ENCODE measurements around the gene AP4M1. TPM values are rescaled to one million over a fixed set of nuclear protein-coding genes. Genes with fewer than 3 reads are reported as not detected.

AP4M1 gene
- total and polyA plus RNA-seq, 9 of the 15 experiments (the other 6 are each of a cell fraction or from before 2014, with no cell fraction given), result 1.3 to 30.9 (median 14.1) TPM

DNA sequence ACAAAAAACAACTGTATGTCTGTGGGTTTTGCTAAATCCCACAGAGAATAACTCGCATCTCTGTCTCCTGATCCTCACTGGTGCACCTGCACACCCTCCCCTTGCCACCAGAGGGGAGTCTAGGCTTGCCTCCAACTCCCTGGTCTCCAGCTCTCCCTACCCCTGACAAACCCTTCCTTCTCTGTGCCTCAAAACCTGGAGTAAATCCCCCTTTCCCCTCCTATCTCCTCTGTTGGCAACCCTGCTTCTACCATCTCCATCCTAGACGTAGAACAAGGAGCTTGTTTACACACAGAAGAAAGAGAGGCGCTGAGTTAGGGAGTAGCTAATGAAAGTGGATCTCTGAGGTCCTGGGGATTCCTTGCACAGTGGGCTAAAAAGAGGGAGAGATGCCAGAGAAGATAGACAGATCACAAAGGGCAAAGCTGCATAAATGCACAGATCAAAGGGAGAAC, 31.3 kb downstream of the AP4M1 start (continued):
- TF ChIP-seq, protein P1, sequence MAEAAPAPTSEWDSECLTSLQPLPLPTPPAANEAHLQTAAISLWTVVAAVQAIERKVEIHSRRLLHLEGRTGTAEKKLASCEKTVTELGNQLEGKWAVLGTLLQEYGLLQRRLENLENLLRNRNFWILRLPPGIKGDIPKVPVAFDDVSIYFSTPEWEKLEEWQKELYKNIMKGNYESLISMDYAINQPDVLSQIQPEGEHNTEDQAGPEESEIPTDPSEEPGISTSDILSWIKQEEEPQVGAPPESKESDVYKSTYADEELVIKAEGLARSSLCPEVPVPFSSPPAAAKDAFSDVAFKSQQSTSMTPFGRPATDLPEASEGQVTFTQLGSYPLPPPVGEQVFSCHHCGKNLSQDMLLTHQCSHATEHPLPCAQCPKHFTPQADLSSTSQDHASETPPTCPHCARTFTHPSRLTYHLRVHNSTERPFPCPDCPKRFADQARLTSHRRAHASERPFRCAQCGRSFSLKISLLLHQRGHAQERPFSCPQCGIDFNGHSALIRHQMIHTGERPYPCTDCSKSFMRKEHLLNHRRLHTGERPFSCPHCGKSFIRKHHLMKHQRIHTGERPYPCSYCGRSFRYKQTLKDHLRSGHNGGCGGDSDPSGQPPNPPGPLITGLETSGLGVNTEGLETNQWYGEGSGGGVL (CRISPR knock-in tag; IDR thresholded peaks at IDR 0.05), result no peak

DNA sequence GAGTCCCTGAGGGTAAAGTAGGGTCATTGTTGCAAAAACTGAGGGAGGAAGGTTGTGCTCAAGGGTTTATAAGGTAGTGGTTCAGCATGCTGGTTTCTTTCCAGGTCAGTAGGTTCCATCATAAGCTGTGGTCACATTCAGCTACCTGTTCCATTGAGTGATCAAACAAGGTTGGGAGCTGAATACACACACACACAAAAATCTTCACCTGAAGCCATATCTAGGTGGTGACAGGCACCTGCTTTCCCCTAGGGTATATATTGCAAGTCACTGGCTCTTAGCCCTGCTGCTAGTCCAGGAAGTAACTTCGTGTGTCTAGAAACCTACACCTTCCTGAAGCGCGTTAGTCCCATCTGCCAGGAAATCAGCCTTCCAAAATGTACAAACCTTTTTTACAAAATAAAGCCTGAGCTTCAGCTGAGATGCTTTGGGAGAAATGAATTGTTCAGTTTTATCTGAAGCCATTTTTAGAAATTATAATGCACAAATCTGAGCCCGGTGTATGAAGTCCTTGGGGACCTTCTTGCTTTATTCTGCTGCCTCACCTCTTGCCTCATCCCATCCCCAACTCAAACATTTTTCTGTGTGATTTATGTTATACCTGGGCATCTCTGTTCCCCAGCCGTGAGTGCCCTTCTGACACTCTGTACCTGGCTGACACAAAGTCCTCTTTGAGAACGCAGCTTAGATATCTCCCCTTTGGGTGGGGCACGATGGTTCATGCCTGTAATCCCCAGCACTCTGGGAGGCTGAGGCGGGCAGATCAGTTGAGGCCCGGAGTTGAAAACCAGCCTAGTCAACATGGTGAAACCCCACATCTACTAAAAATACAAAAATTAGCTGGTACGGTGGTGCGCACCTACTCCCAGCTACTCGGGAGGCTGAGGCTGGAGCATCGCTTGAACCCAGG, 36.7 kb downstream of the AP4M1 start:
- BruUV-seq (replicated peaks), result no TSS peak
- Histone ChIP-seq H3K36me3 (ENCODE audit: control insufficient read depth, insufficient read depth, low read length) (no peaks in the 10 kb centered on the region), H2AFZ (ENCODE audit: low read depth, low read length) (no peak overlapping the region), H3K9me1 (ENCODE audit: control insufficient read depth, insufficient read depth, low read length) (no peaks in the 10 kb centered on the region), H3K27ac (ENCODE audit: extremely low read depth, low read depth, low read length) (no peak overlapping the region), H3K79me2 (ENCODE audit: control insufficient read depth, insufficient read depth, low read length) (no peaks in the 10 kb centered on the region), H3K4me2 (ENCODE audit: insufficient read depth, low read length) (no peak overlapping the region), H3K9me3 (replicated peaks; ENCODE audit: control insufficient read depth, insufficient read depth, low read depth, low read length) (no peaks in the 10 kb centered on the region), H3K4me1 (replicated peaks in 1 of 2; ENCODE audit: control insufficient read depth in 2 of 2, insufficient read depth in 2 of 2, low read length in 2 of 2) (no peaks in the 10 kb centered on the region), H3K4me3 (no peak overlapping the region), H3K27me3 (ENCODE audit: control insufficient read depth in 2 of 2, insufficient read depth in 2 of 2, low read length in 2 of 2) (peaks cover 11 to 18% of the 10 kb centered on the region in 2 experiments; a peak in 4 of 5 replicates), H3K9ac (ENCODE audit: insufficient read depth in 1 of 2, low read depth in 2 of 2, low read length in 2 of 2) (no peak overlapping the region), H4K20me1 (replicated peaks; ENCODE audit: control insufficient read depth, insufficient read depth, low read length) (no peaks in the 10 kb centered on the region)
- ChIA-PET POLR2A (interaction anchor here (1.4 to 1.7 kb wide), 2 partner anchors 10 to 11 kb away, joined by 4 to 5 read pairs; partner anchors contain the start of gene MBLAC1), CTCF (ENCODE audit: low intra/inter-chr PET ratio) (interaction anchor here (0.6 kb wide), 1 partner anchor 74 kb away, joined by 3 read pairs; no protein-coding TSS in a partner anchor)
- FAIRE-seq (no peak), DNase-seq (ENCODE audit: extremely low read depth in 1 of 4, low spot score in 3 of 4) (peak in 1 of 4 experiments; percentile 8), ATAC-seq (peak; percentile 57)
- WGBS (ENCODE audit: insufficient coverage, low coverage, missing lambda C conversion rate), result 37% methylated on average over 13 of the region's 13 CpGs
- in situ Hi-C loops (cut with MboI) (no loop called here), intact Hi-C loops (cut with micrococcal nuclease) (no loop called here)
- no peak for TF ChIP-seq ZNF12 (CRISPR knock-in tag; IDR thresholded peaks at IDR 0.05)
- TF ChIP-seq NCOA6 (IDR thresholded peaks at IDR 0.05), result no peak
- TF ChIP-seq POLR3A (IDR thresholded peaks at IDR 0.05; ENCODE audit: borderline replicate concordance, extremely low read depth, insufficient read depth, insufficient read length), result no peak
- no peak for TF ChIP-seq ZNF766 (CRISPR knock-in tag; conservative IDR thresholded peaks at IDR 0.05)
- TF ChIP-seq C11orf30 (IDR thresholded peaks at IDR 0.05; ENCODE audit: low read depth), result 0 out of 2 replicates have a peak, but pooled peaks have one; percentile 6
- TF ChIP-seq MAFF (IDR thresholded peaks at IDR 0.05; ENCODE audit: low read length), result no peak
- TF ChIP-seq SREBF2 (CRISPR knock-in tag; IDR thresholded peaks at IDR 0.05), result no peak
- TF ChIP-seq, protein P2, sequence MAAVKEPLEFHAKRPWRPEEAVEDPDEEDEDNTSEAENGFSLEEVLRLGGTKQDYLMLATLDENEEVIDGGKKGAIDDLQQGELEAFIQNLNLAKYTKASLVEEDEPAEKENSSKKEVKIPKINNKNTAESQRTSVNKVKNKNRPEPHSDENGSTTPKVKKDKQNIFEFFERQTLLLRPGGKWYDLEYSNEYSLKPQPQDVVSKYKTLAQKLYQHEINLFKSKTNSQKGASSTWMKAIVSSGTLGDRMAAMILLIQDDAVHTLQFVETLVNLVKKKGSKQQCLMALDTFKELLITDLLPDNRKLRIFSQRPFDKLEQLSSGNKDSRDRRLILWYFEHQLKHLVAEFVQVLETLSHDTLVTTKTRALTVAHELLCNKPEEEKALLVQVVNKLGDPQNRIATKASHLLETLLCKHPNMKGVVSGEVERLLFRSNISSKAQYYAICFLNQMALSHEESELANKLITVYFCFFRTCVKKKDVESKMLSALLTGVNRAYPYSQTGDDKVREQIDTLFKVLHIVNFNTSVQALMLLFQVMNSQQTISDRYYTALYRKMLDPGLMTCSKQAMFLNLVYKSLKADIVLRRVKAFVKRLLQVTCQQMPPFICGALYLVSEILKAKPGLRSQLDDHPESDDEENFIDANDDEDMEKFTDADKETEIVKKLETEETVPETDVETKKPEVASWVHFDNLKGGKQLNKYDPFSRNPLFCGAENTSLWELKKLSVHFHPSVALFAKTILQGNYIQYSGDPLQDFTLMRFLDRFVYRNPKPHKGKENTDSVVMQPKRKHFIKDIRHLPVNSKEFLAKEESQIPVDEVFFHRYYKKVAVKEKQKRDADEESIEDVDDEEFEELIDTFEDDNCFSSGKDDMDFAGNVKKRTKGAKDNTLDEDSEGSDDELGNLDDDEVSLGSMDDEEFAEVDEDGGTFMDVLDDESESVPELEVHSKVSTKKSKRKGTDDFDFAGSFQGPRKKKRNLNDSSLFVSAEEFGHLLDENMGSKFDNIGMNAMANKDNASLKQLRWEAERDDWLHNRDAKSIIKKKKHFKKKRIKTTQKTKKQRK (IDR thresholded peaks at IDR 0.05; ENCODE audit: borderline replicate concordance, low read depth, low read length), result no peak
- no peak for TF ChIP-seq NR1H2 (CRISPR knock-in tag; IDR thresholded peaks at IDR 0.05)

All from K562 (cell line).